GM23338 (cell line): ENCODE data around the gene EDAR. TPM values are rescaled to one million over a fixed set of nuclear protein-coding genes. Genes with fewer than 3 reads are reported as not detected.

Source experiments
- ATAC-seq: fragments of 200-7000 bp; cut with Tn5 transposase; 3 replicates; pipeline ENCODE4 v1.9.1; 2020
- DNase-seq: peaks from one replicate; pipeline ENCODE4 v3.0.0-alpha.2; 2015; ENCODE audit warnings: low spot score
- H2AFZ ChIP-seq: fragments of 200-600 bp; sonication (generic); 2 replicates; pipeline ENCODE4 v1.8.0; 2016; ENCODE audit warnings: antibody characterized with exemption, mild to moderate bottlenecking, moderate library complexity
- H3F3A ChIP-seq: fragments of 200-600 bp; sonication (generic); replicated peaks from 2 replicates; pipeline ENCODE4 v1.8.0; 2017; ENCODE audit warnings: antibody characterized with exemption, mixed run types, low read depth
- H3K27ac ChIP-seq: fragments of 200-600 bp; sonication (generic); 2 replicates; pipeline ENCODE4 v1.6.1; 2016; ENCODE audit warnings: low read depth
- H3K27me3 ChIP-seq: fragments of 200-600 bp; sonication (generic); 2 replicates; pipeline ENCODE4 v1.8.0; 2016; ENCODE audit warnings: mild to moderate bottlenecking, mixed run types, moderate library complexity; ENCODE audit not compliant: insufficient read depth
- H3K36me3 ChIP-seq: fragments of 200-600 bp; sonication (generic); 2 replicates; pipeline ENCODE4 v1.8.0; 2016; ENCODE audit warnings: mild to moderate bottlenecking; ENCODE audit not compliant: insufficient read depth
- H3K4me1 ChIP-seq: fragments of 200-600 bp; sonication (generic); 2 replicates; pipeline ENCODE4 v1.8.0; 2016; ENCODE audit warnings: mild to moderate bottlenecking, moderate library complexity; ENCODE audit not compliant: insufficient read depth
- H3K4me2 ChIP-seq: fragments of 200-600 bp; sonication (generic); 2 replicates; pipeline ENCODE4 v1.7.1; 2017; ENCODE audit warnings: mixed run types
- H3K4me3 ChIP-seq: fragments of 200-600 bp; sonication (generic); 2 replicates; pipeline ENCODE4 v1.6.1; 2016; ENCODE audit warnings: mixed run types
- H3K79me2 ChIP-seq: fragments of 200-600 bp; sonication (generic); replicated peaks from 2 replicates; pipeline ENCODE4 v1.8.0; 2017; ENCODE audit warnings: mild to moderate bottlenecking; ENCODE audit not compliant: insufficient read depth
- H3K9me2 ChIP-seq: fragments of 200-600 bp; sonication (generic); 2 replicates; pipeline ENCODE4 v1.8.0; 2017; ENCODE audit not compliant: insufficient read depth
- H4K20me1 ChIP-seq: fragments of 200-600 bp; sonication (generic); replicated peaks from 2 replicates; pipeline ENCODE4 v1.8.0; 2017; ENCODE audit warnings: mild to moderate bottlenecking; ENCODE audit not compliant: insufficient read depth
- H3K27ac Mint-ChIP-seq: 2 replicates; pipeline ENCODE4 v1.8.0; 2020; ENCODE audit warnings: inconsistent platforms, mild to moderate bottlenecking, moderate library complexity, mixed read lengths
- H3K27me3 Mint-ChIP-seq: 3 replicates; pipeline ENCODE4 v1.8.0; 2022; ENCODE audit warnings: low read depth, mild to moderate bottlenecking, moderate library complexity, mixed read lengths, inconsistent platforms; ENCODE audit not compliant: insufficient read depth, poor library complexity
- H3K36me3 Mint-ChIP-seq: 3 replicates; pipeline ENCODE4 v1.8.0; 2021; ENCODE audit warnings: low read depth, mild to moderate bottlenecking, inconsistent platforms, moderate library complexity, mixed read lengths
- H3K4me1 Mint-ChIP-seq: 3 replicates; pipeline ENCODE4 v1.8.0; 2020; ENCODE audit warnings: mild to moderate bottlenecking, inconsistent platforms, mixed read lengths
- H3K4me3 Mint-ChIP-seq: 3 replicates; pipeline ENCODE4 v1.8.0; 2021; ENCODE audit warnings: moderate library complexity, mild to moderate bottlenecking, inconsistent platforms, mixed read lengths
- H3K9me3 Mint-ChIP-seq: 3 replicates; pipeline ENCODE4 v1.8.0; 2020; ENCODE audit warnings: moderate library complexity, mild to moderate bottlenecking, inconsistent platforms, mixed read lengths
- CREB1 ChIP-seq: fragments of 250-450 bp; sonication (Bioruptor Pico); IDR thresholded peaks from 2 replicates; pipeline ENCODE4 v1.5.0; 2020; ENCODE audit warnings: low read depth, mild to moderate bottlenecking, moderate library complexity
- CTCF ChIP-seq, 2 experiments: fragments of 200-600 bp in 1 of 2; sonication (generic) in 1 of 2; conservative IDR thresholded peaks; 2 replicates each; pipeline versions ENCODE4 v1.5.1 to v1.6.1; 2016 to 2017; ENCODE audit warnings: antibody characterized with exemption in 2 of 2, low read depth in 2 of 2, mild to moderate bottlenecking in 2 of 2, moderate library complexity in 1 of 2
- EZH2phosphoT487 ChIP-seq: fragments of 200-600 bp; sonication (generic); IDR thresholded peaks from one replicate; pipeline ENCODE4 v1.8.1; 2018; ENCODE audit warnings: antibody characterized with exemption; ENCODE audit not compliant: unreplicated experiment
- NANOG ChIP-seq: IDR thresholded peaks from 2 replicates; pipeline ENCODE4 v1.6.1; 2016; ENCODE audit warnings: antibody characterized with exemption, borderline replicate concordance
- POLR2AphosphoS5 ChIP-seq: IDR thresholded peaks from 2 replicates; pipeline ENCODE4 v1.6.1; 2016; ENCODE audit warnings: antibody characterized with exemption, low read depth
- REST ChIP-seq: IDR thresholded peaks from one replicate; pipeline ENCODE4 v1.6.1; 2018; ENCODE audit warnings: antibody characterized with exemption; ENCODE audit not compliant: unreplicated experiment
- ZNF114 ChIP-seq: fragments of 250-450 bp; sonication (Bioruptor Pico); IDR thresholded peaks from 2 replicates; pipeline ENCODE4 v1.5.0; 2020; ENCODE audit warnings: mild to moderate bottlenecking, moderate library complexity
- polyA plus RNA-seq: library from polyadenylated mRNA; unstranded; fragments of >200 nt; fragmentation: Nextera tagmentation; extraction: Ambion mirVana; gene quantifications from 2 replicates; pipeline ENCODE4 v1.2.1, GENCODE V29; 2016
- total RNA-seq: library from RNA; depleted of rRNA; stranded (reverse); fragments of >200 nt; shearing (Covaris generic); gene quantifications from 2 replicates; pipeline ENCODE4 v1.2.3, GENCODE V29; 2014
- TF ChIP-seq, protein P1 (sequence below): IDR thresholded peaks from 2 replicates; pipeline ENCODE4 v1.6.1; 2016; ENCODE audit warnings: antibody characterized with exemption
- TF ChIP-seq, protein P2 (sequence below): fragments of 250-450 bp; sonication (Bioruptor Pico); IDR thresholded peaks from 2 replicates; pipeline ENCODE4 v1.5.0; 2020; ENCODE audit warnings: mild to moderate bottlenecking, moderate library complexity

The EDAR gene
- total and polyA plus RNA-seq, 2 experiments from 2014 or later: not detected

GRCh38 chr2:108936076-108936864, 52.8 kb downstream of the EDAR start:
- no peak overlapping the region for H3K4me3 ChIP-seq
- H3K4me3 Mint-ChIP-seq: no peak overlapping the region
- no peaks in the 10 kb centered on the region for H3F3A ChIP-seq
- H3K4me1 ChIP-seq: no peaks in the 10 kb centered on the region; the same call in 1 of the 2 replicates
- no peaks in the 10 kb centered on the region for H4K20me1 ChIP-seq
- no peak for TF ChIP-seq NANOG
- TF ChIP-seq, protein P1, sequence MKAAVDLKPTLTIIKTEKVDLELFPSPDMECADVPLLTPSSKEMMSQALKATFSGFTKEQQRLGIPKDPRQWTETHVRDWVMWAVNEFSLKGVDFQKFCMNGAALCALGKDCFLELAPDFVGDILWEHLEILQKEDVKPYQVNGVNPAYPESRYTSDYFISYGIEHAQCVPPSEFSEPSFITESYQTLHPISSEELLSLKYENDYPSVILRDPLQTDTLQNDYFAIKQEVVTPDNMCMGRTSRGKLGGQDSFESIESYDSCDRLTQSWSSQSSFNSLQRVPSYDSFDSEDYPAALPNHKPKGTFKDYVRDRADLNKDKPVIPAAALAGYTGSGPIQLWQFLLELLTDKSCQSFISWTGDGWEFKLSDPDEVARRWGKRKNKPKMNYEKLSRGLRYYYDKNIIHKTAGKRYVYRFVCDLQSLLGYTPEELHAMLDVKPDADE: no peak
- no peak for TF ChIP-seq CREB1 (CRISPR knock-in tag)
- no peak for TF ChIP-seq POLR2AphosphoS5
- no peak for TF ChIP-seq CTCF (conservative IDR thresholded peaks at IDR 0.05; ENCODE audit: low read depth in 2 of 2)
- TF ChIP-seq, protein P2, sequence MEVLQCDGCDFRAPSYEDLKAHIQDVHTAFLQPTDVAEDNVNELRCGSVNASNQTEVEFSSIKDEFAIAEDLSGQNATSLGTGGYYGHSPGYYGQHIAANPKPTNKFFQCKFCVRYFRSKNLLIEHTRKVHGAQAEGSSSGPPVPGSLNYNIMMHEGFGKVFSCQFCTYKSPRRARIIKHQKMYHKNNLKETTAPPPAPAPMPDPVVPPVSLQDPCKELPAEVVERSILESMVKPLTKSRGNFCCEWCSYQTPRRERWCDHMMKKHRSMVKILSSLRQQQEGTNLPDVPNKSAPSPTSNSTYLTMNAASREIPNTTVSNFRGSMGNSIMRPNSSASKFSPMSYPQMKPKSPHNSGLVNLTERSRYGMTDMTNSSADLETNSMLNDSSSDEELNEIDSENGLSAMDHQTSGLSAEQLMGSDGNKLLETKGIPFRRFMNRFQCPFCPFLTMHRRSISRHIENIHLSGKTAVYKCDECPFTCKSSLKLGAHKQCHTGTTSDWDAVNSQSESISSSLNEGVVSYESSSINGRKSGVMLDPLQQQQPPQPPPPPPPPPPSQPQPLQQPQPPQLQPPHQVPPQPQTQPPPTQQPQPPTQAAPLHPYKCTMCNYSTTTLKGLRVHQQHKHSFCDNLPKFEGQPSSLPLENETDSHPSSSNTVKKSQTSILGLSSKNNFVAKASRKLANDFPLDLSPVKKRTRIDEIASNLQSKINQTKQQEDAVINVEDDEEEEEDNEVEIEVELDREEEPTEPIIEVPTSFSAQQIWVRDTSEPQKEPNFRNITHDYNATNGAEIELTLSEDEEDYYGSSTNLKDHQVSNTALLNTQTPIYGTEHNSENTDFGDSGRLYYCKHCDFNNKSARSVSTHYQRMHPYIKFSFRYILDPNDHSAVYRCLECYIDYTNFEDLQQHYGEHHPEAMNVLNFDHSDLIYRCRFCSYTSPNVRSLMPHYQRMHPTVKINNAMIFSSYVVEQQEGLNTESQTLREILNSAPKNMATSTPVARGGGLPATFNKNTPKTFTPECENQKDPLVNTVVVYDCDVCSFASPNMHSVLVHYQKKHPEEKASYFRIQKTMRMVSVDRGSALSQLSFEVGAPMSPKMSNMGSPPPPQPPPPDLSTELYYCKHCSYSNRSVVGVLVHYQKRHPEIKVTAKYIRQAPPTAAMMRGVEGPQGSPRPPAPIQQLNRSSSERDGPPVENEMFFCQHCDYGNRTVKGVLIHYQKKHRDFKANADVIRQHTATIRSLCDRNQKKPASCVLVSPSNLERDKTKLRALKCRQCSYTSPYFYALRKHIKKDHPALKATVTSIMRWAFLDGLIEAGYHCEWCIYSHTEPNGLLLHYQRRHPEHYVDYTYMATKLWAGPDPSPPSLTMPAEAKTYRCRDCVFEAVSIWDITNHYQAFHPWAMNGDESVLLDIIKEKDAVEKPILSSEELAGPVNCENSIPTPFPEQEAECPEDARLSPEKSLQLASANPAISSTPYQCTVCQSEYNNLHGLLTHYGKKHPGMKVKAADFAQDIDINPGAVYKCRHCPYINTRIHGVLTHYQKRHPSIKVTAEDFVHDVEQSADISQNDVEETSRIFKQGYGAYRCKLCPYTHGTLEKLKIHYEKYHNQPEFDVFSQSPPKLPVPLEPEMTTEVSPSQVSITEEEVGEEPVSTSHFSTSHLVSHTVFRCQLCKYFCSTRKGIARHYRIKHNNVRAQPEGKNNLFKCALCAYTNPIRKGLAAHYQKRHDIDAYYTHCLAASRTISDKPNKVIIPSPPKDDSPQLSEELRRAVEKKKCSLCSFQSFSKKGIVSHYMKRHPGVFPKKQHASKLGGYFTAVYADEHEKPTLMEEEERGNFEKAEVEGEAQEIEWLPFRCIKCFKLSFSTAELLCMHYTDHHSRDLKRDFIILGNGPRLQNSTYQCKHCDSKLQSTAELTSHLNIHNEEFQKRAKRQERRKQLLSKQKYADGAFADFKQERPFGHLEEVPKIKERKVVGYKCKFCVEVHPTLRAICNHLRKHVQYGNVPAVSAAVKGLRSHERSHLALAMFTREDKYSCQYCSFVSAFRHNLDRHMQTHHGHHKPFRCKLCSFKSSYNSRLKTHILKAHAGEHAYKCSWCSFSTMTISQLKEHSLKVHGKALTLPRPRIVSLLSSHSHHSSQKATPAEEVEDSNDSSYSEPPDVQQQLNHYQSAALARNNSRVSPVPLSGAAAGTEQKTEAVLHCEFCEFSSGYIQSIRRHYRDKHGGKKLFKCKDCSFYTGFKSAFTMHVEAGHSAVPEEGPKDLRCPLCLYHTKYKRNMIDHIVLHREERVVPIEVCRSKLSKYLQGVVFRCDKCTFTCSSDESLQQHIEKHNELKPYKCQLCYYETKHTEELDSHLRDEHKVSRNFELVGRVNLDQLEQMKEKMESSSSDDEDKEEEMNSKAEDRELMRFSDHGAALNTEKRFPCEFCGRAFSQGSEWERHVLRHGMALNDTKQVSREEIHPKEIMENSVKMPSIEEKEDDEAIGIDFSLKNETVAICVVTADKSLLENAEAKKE (CRISPR knock-in tag): no peak
- TF ChIP-seq EZH2phosphoT487: no peak
- TF ChIP-seq REST: no peak
- no peak for TF ChIP-seq ZNF114 (CRISPR knock-in tag)
- H3K27ac Mint-ChIP-seq: no peak overlapping the region
- no peak for ATAC-seq
- H3K27ac ChIP-seq: no peak overlapping the region
- H3K79me2 ChIP-seq: no peaks in the 10 kb centered on the region
- H3K4me2 ChIP-seq: no peak overlapping the region
- H3K36me3 Mint-ChIP-seq: no peaks in the 10 kb centered on the region
- H3K9me2 ChIP-seq: no peaks in the 10 kb centered on the region
- peaks cover 4% of the 10 kb centered on the region for H3K27me3 Mint-ChIP-seq
- no peaks in the 10 kb centered on the region for H3K36me3 ChIP-seq
- no peak overlapping the region for H2AFZ ChIP-seq
- peaks cover 33% of the 10 kb centered on the region for H3K4me1 Mint-ChIP-seq
- no peak for DNase-seq
- no peaks in the 10 kb centered on the region for H3K9me3 Mint-ChIP-seq
- H3K27me3 ChIP-seq: no peaks in the 10 kb centered on the region
